Stimulated activated CD8-positive, alpha-beta memory T cell treated with anti-CD3 and anti-CD28 coated beads, Interleukin-2, amount 100 ng/mL, for 48 hours (primary cell): ENCODE data around the gene PDE4A.
"Not testable (repeated sequence)": the region's sequence is repeated elsewhere in the genome, so short reads cannot be mapped to it uniquely, and the experiment has no call there.

Experiments used
- DNase-seq, 2 donors: peaks; one replicate each; pipeline ENCODE4 v3.0.0-alpha.2; 2020; ENCODE audit warnings: low read depth in 2 of 2

The PDE4A gene

GRCh38 chr19:10424011-10424637 is 3.8 kb downstream of the PDE4A start:
- peak; percentile 55 to 66 for DNase-seq

GRCh38 chr19:10427169-10427568 is 6.8 kb downstream of the PDE4A start:
- no peak for DNase-seq

- no peak for DNase-seq
Observed at GRCh38 chr19:10428996-10429381, 8.7 kb downstream of the PDE4A start.

- DNase-seq, result no peak
Observed at GRCh38 chr19:10430505-10431253, 10.3 kb downstream of the PDE4A start.

- no peak for DNase-seq
Observed at GRCh38 chr19:10431254-10431942, 11.1 kb downstream of the PDE4A start.

GRCh38 chr19:10431943-10432735 is 11.8 kb downstream of the PDE4A start:
- DNase-seq, result no peak

- DNase-seq, result no peak
Observed at GRCh38 chr19:10432736-10433130, 12.4 kb downstream of the PDE4A start.

- no peak for DNase-seq
Observed at GRCh38 chr19:10433131-10433536, 12.8 kb downstream of the PDE4A start.

GRCh38 chr19:10439588-10439987 is 19.2 kb downstream of the PDE4A start:
- no peak for DNase-seq

- DNase-seq, result no peak
Observed at GRCh38 chr19:10442698-10443097, 22.4 kb downstream of the PDE4A start.

GRCh38 chr19:10449037-10449436 is 28.7 kb downstream of the PDE4A start:
- DNase-seq, result no peak

- DNase-seq, result no peak
Observed at GRCh38 chr19:10450191-10450852, 30.0 kb downstream of the PDE4A start.

- no peak for DNase-seq
Observed at GRCh38 chr19:10450853-10451609, 30.7 kb downstream of the PDE4A start.

- DNase-seq, result no peak
Observed at GRCh38 chr19:10452726-10453618, 32.6 kb downstream of the PDE4A start.

- DNase-seq, result no peak
Observed at GRCh38 chr19:10453852-10454251, 33.5 kb downstream of the PDE4A start.

GRCh38 chr19:10454267-10454666 is 33.9 kb downstream of the PDE4A start:
- DNase-seq, result no peak

GRCh38 chr19:10458733-10459132 is 38.4 kb downstream of the PDE4A start:
- DNase-seq, result not testable (repeated sequence)

- no peak for DNase-seq
Observed at GRCh38 chr19:10460714-10461046, 40.3 kb downstream of the PDE4A start.

- peak; percentile 82 to 92 for DNase-seq
Observed at GRCh38 chr19:10461047-10461949, 41.0 kb downstream of the PDE4A start.
